Activated CD4-positive, alpha-beta T cell treated with anti-CD3 and anti-CD28 coated beads, Interleukin-2, Interleukin-4, amounts not matched to agents 100 ng/mL and 50 ng/mL, durations not matched to agents 16 hours and 8 hours (primary cell): Measurements from ENCODE around the gene DOCK1.
"Not testable (repeated sequence)": the region's sequence is repeated elsewhere in the genome, so short reads cannot be mapped to it uniquely, and the experiment has no call there.

Source experiments
- DNase-seq: peaks from one replicate; pipeline ENCODE4 v3.0.0-alpha.2; 2020; ENCODE audit warnings: low spot score

The DOCK1 gene

GRCh38 chr10:126926568-126926967 lies 21.3 kb downstream of the DOCK1 start:
- no peak for DNase-seq

GRCh38 chr10:126927799-126928198 lies 22.6 kb downstream of the DOCK1 start:
- no peak for DNase-seq

- DNase-seq = no peak
These were observed 23.0 kb downstream of the DOCK1 start for GRCh38 chr10:126928274-126928673.

- DNase-seq = no peak
These were observed 24.2 kb downstream of the DOCK1 start for GRCh38 chr10:126929391-126929790.

- no peak for DNase-seq
These were observed 25.1 kb downstream of the DOCK1 start for GRCh38 chr10:126930131-126930882.

GRCh38 chr10:126930883-126931503 lies 25.8 kb downstream of the DOCK1 start:
- no peak for DNase-seq

- no peak for DNase-seq
These were observed 26.3 kb downstream of the DOCK1 start for GRCh38 chr10:126931544-126931943.

- no peak for DNase-seq
These were observed 27.3 kb downstream of the DOCK1 start for GRCh38 chr10:126932516-126932915.

GRCh38 chr10:126933116-126933515 lies 27.9 kb downstream of the DOCK1 start:
- DNase-seq = no peak

- no peak for DNase-seq
These were observed 30.2 kb downstream of the DOCK1 start for GRCh38 chr10:126935263-126935946.

GRCh38 chr10:126937026-126937425 lies 31.8 kb downstream of the DOCK1 start:
- DNase-seq = no peak

- not testable (repeated sequence) for DNase-seq
These were observed 32.9 kb downstream of the DOCK1 start for GRCh38 chr10:126938121-126938520.

GRCh38 chr10:126939706-126940105 lies 34.5 kb downstream of the DOCK1 start:
- DNase-seq = no peak

GRCh38 chr10:126940670-126941310 lies 35.6 kb downstream of the DOCK1 start:
- DNase-seq = no peak

GRCh38 chr10:126944191-126944590 lies 39.0 kb downstream of the DOCK1 start:
- DNase-seq = no peak

GRCh38 chr10:126945351-126946030 lies 40.3 kb downstream of the DOCK1 start:
- no peak for DNase-seq

- DNase-seq = no peak
These were observed 41.5 kb downstream of the DOCK1 start for GRCh38 chr10:126946746-126947145.

GRCh38 chr10:126948355-126949160 lies 43.3 kb downstream of the DOCK1 start:
- DNase-seq = no peak

- DNase-seq = no peak
These were observed 43.9 kb downstream of the DOCK1 start for GRCh38 chr10:126949161-126949503.

- no peak for DNase-seq
These were observed 45.3 kb downstream of the DOCK1 start for GRCh38 chr10:126950401-126951105.

- DNase-seq = no peak
These were observed 48.7 kb downstream of the DOCK1 start for GRCh38 chr10:126953886-126954285.
